HEK293T (cell line): ENCODE data around the gene DUOX1.

Source experiments
- CTCF ChIA-PET: fragments of 350-600 bp; formaldehyde crosslinking; extraction: SDS; loops from one replicate; lab custom pipeline; 2021; ENCODE audit warnings: antibody characterized with exemption, inconsistent platforms; lab: Yijun Ruan, JAX
- POLR2A ChIA-PET: fragments of 350-600 bp; formaldehyde crosslinking; extraction: SDS; loops from one replicate; lab custom pipeline; 2020; ENCODE audit warnings: antibody characterized with exemption, inconsistent platforms; lab: Yijun Ruan, JAX
- DNase-seq: peaks from one replicate; pipeline ENCODE4 v3.0.0; 2012; ENCODE audit warnings: mixed read lengths; ENCODE audit errors: extremely low spot score
- ARNT ChIP-seq: fragments of 450-650 bp; IDR thresholded peaks from 2 replicates; pipeline ENCODE4 v1.6.1; 2017; ENCODE audit warnings: mild to moderate bottlenecking
- BHLHE40 ChIP-seq: fragments of 450-650 bp; IDR thresholded peaks from 2 replicates; pipeline ENCODE4 v1.6.1; 2016; ENCODE audit warnings: mild to moderate bottlenecking, moderate library complexity, borderline replicate concordance
- CTBP1 ChIP-seq: fragments of 450-650 bp; IDR thresholded peaks from 2 replicates; pipeline ENCODE4 v1.6.1; 2016; ENCODE audit warnings: borderline replicate concordance
- ELF4 ChIP-seq: fragments of 450-650 bp; IDR thresholded peaks from 2 replicates; pipeline ENCODE4 v1.6.1; 2017; ENCODE audit warnings: antibody characterized with exemption
- FOXA1 ChIP-seq: fragments of 450-650 bp; IDR thresholded peaks from 2 replicates; pipeline ENCODE4 v1.6.1; 2016; ENCODE audit warnings: mild to moderate bottlenecking
- FOXK2 ChIP-seq: fragments of 450-650 bp; IDR thresholded peaks from 2 replicates; pipeline ENCODE4 v1.6.1; 2016; ENCODE audit warnings: mild to moderate bottlenecking
- FOXM1 ChIP-seq: fragments of 450-650 bp; IDR thresholded peaks from 2 replicates; pipeline ENCODE4 v1.6.1; 2017; ENCODE audit warnings: mild to moderate bottlenecking, borderline replicate concordance
- HDGF ChIP-seq: fragments of 450-650 bp; IDR thresholded peaks from 2 replicates; pipeline ENCODE4 v1.6.1; 2017; ENCODE audit warnings: antibody characterized with exemption, borderline replicate concordance
- L3MBTL2 ChIP-seq: fragments of 450-650 bp; conservative IDR thresholded peaks from 2 replicates; pipeline ENCODE4 v1.6.1; 2016; ENCODE audit warnings: mild to moderate bottlenecking
- LEF1 ChIP-seq: fragments of 450-650 bp; IDR thresholded peaks from 2 replicates; pipeline ENCODE4 v1.6.1; 2017; ENCODE audit warnings: mild to moderate bottlenecking, borderline replicate concordance
- NFRKB ChIP-seq: fragments of 450-650 bp; IDR thresholded peaks from 2 replicates; pipeline ENCODE4 v1.6.1; 2016; ENCODE audit warnings: mild to moderate bottlenecking, moderate library complexity
- PKNOX1 ChIP-seq: fragments of 450-650 bp; IDR thresholded peaks from 2 replicates; pipeline ENCODE4 v1.6.1; 2016
- SP1 ChIP-seq: fragments of 450-650 bp; IDR thresholded peaks from 2 replicates; pipeline ENCODE4 v1.6.1; 2017
- SUZ12 ChIP-seq: fragments of 450-650 bp; IDR thresholded peaks from 2 replicates; pipeline ENCODE4 v1.6.1; 2016; ENCODE audit warnings: mild to moderate bottlenecking
- TARDBP ChIP-seq: fragments of 450-650 bp; IDR thresholded peaks from 2 replicates; pipeline ENCODE4 v1.6.1; 2016
- ZNF384 ChIP-seq: fragments of 450-650 bp; IDR thresholded peaks from 2 replicates; pipeline ENCODE4 v1.6.1; 2016

Gene DUOX1

DNA sequence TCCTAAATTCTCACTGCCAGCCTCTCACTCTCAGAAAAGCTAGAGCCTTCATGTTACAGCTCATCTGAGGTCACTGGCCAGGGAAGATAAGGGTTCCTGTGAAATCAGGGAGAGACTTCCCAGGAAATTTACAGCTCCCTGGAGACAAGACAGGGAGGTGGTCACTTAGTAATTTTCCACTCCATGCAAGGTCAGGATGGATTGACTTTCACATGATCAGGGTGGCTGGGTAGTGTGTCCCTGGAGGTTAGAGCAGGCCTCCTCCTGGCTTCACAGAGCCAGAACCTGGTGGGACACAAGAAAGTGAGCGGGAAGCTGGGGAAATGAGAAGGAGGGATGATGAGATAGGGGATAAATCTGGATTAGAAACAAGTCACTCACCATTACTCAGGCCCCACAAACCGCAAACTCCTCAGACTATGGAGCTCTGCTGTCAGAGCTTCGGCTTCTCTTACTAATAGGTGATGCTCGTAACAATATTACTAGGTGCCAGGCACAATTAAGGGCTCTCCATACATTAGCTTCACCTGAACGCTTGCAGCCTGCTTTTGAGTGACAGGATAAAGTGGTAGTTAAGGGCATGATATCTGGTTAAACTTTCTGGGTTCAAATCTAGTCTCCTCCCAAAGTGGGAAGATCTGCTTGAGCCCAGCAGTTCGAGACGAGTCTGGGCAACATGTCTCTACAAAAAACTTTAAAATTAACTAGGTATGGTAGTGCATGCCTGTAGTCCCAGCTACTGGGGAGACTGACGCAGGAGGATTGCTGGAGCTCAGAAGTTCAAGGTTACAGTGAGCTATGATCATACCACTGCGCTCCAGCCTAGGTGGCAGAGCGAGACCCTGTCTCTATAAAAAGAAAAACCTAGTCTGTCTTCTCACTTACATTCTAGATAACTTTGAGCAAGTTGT is 40.7 kb upstream of the DUOX1 start:
- peak; percentile 14 for DNase-seq
- peak; percentile 27; the same call in 1 of the 2 replicates for TF ChIP-seq PKNOX1
- TF ChIP-seq SP1 = no peak
- no peak for TF ChIP-seq ELF4
- no peak for TF ChIP-seq SUZ12
- no peak for TF ChIP-seq ZNF384
- POLR2A ChIA-PET = interaction anchor here (0.9 kb wide), 1 partner anchor 29 kb away, joined by 3 read pairs; no protein-coding TSS in a partner anchor
- CTCF ChIA-PET = interaction anchor here (2.0 kb wide), 1 partner anchor 29 kb away, joined by 11 read pairs; no protein-coding TSS in a partner anchor

- POLR2A ChIA-PET = no interaction called here
- no peak for DNase-seq
- TF ChIP-seq LEF1 (no peak), BHLHE40 (no peak), FOXM1 (no peak), SP1 (no peak)
- CTCF ChIA-PET = interaction anchor here (2.0 kb wide), 1 partner anchor 28 kb away, joined by 11 read pairs; no protein-coding TSS in a partner anchor
These were observed 40.0 kb upstream of the DUOX1 start for GRCh38 chr15:45089712-45090373.

DNA sequence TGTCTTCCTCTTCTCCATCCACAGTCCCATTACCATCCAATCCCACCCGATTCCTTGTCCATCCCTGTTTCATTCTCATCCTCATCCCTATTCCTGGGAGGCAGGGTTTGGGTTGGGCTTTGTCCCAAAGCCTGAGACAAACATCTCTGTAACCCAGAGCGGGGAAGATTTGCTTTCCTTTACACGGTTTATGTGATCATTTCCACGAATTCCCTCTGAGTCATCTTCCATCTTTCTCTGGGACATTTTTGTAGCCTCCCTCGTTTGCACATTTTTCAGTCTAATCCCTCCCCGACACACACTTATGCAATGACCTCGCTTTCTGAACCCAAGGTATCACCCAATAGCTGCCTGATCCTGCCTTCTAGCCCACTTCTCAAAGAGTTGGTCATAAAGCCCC is 38.6 kb upstream of the DUOX1 start:
- TF ChIP-seq FOXK2 = no peak
- TF ChIP-seq SUZ12 = no peak
- no peak for TF ChIP-seq PKNOX1
- TF ChIP-seq NFRKB = no peak
- TF ChIP-seq SP1 = no peak
- TF ChIP-seq ARNT = no peak
- TF ChIP-seq BHLHE40 = no peak
- no peak for TF ChIP-seq ZNF384
- no peak for TF ChIP-seq FOXA1
- TF ChIP-seq CTBP1 = no peak
- CTCF ChIA-PET = no interaction called here
- POLR2A ChIA-PET = no interaction called here
- DNase-seq = no peak

DNA sequence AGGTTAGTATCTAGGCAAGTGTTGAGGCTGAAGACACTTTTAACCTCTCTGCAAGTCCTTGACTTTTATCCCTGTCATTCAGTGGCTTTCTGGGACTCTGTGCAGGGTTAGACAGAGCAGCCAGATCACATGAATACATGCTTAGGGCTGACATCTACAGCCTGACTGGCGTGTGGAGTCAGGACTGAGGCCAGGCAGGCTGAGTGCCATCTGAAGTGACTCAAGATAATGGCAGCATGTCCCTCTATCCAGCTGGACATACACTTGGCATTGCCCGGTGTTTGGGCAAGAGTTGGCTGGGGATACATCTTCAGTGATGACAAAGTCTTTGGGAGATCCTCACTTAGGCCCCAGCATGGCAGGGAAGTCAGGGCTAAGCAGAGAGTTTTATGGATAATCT is 38.2 kb upstream of the DUOX1 start:
- ChIA-PET POLR2A (no interaction called here), CTCF (no interaction called here)
- no peak for DNase-seq
- TF ChIP-seq ELF4 = no peak
- no peak for TF ChIP-seq SP1
- no peak for TF ChIP-seq CTBP1
- no peak for TF ChIP-seq NFRKB
- TF ChIP-seq HDGF = no peak
- TF ChIP-seq LEF1 = no peak

DNA sequence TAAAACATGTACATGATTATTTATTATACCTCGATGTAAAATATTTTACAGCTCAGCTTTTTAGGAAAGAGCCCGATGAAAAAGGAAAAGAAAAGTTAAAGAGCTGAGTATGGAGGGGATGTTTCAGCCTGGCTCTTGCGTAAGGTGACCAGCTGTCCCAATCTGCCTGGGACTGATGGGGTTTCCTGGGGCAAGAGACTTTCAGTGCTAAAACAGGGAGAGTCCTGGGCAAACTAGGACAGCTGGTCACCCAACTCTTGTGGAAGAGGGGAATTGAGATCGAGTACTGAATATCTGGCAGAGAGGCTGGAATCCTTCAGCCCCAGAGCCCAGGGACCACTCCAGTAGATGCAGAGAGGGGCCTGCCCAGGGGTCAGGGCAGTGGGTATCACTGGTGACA is 36.8 kb upstream of the DUOX1 start:
- POLR2A ChIA-PET = no interaction called here
- DNase-seq = no peak
- CTCF ChIA-PET = no interaction called here
- TF ChIP-seq PKNOX1 (no peak), ZNF384 (no peak), BHLHE40 (no peak), ARNT (no peak), HDGF (no peak), TARDBP (no peak), SP1 (no peak), FOXM1 (no peak), FOXK2 (no peak), CTBP1 (no peak), FOXA1 (no peak), ELF4 (no peak), L3MBTL2 (no peak), NFRKB (no peak)

- no peak for TF ChIP-seq L3MBTL2
- no peak for TF ChIP-seq SUZ12
- no peak for TF ChIP-seq HDGF
- TF ChIP-seq CTBP1 = no peak
- POLR2A ChIA-PET = no interaction called here
- DNase-seq = no peak
- CTCF ChIA-PET = no interaction called here
These were observed 36.0 kb upstream of the DUOX1 start for GRCh38 chr15:45093622-45094357.
